PC-9 (cell line): ENCODE measurements around the gene FRMPD2. TPM values are rescaled to one million over a fixed set of nuclear protein-coding genes. Genes with fewer than 3 reads are reported as not detected.

Experiments
- BruUV-seq: library from RNA; stranded (reverse); fragments of 400-500 nt; replicated peaks from 2 replicates; lab custom pipeline; 2021; lab: Mats Ljungman, UMichigan
- CTCF ChIA-PET: fragments of 300-600 bp; sonication (Branson Sonifier 250); formaldehyde crosslinking; loops from one replicate; lab custom pipeline; 2022; ENCODE audit warnings: antibody characterized with exemption; lab: Charles Lee
- POLR2A ChIA-PET: fragments of 300-600 bp; sonication (Branson Sonifier 250); formaldehyde crosslinking; loops from one replicate; lab custom pipeline; 2022; ENCODE audit warnings: antibody characterized with exemption; ENCODE audit not compliant: unreplicated experiment; lab: Charles Lee
- DNase-seq, 2 experiments: peaks; one replicate each; pipeline versions ENCODE4 v3.0.0 to v3.0.0-alpha.2; 2015 to 2022; ENCODE audit warnings: mixed read lengths in 1 of 2
- H2AFZ ChIP-seq: fragments of 200-600 bp; sonication (generic); 2 replicates; pipeline ENCODE4 v1.8.1; 2017; ENCODE audit warnings: antibody characterized with exemption
- H3F3A ChIP-seq: fragments of 200-600 bp; sonication (generic); 2 replicates; pipeline ENCODE4 v1.8.1; 2017; ENCODE audit warnings: antibody characterized with exemption, mild to moderate bottlenecking, low read depth; ENCODE audit not compliant: insufficient read depth
- H3K27ac ChIP-seq: fragments of 200-600 bp; sonication (generic); 2 replicates; pipeline ENCODE4 v1.6.1; 2016; ENCODE audit warnings: mixed run types
- H3K27me3 ChIP-seq: fragments of 200-600 bp; sonication (generic); 2 replicates; pipeline ENCODE4 v1.6.1; 2016; ENCODE audit warnings: low read depth, mixed run types; ENCODE audit not compliant: insufficient read depth
- H3K36me3 ChIP-seq: fragments of 200-600 bp; sonication (generic); 2 replicates; pipeline ENCODE4 v1.6.1; 2016; ENCODE audit warnings: low read depth, mixed run types
- H3K4me1 ChIP-seq: fragments of 200-600 bp; sonication (generic); replicated peaks from 2 replicates; pipeline ENCODE4 v1.6.1; 2016; ENCODE audit warnings: mixed run types; ENCODE audit not compliant: insufficient read depth
- H3K4me2 ChIP-seq: fragments of 200-600 bp; sonication (generic); 2 replicates; pipeline ENCODE4 v1.6.1; 2017; ENCODE audit warnings: mixed run types
- H3K4me3 ChIP-seq: fragments of 200-600 bp; sonication (generic); 2 replicates; pipeline ENCODE4 v1.6.1; 2016; ENCODE audit warnings: mixed run types
- H3K79me2 ChIP-seq: fragments of 200-600 bp; sonication (generic); 2 replicates; pipeline ENCODE4 v1.6.1; 2017; ENCODE audit warnings: low read depth, mixed run types
- H3K9me2 ChIP-seq: fragments of 200-600 bp; sonication (generic); 2 replicates; pipeline ENCODE4 v1.8.1; 2017; ENCODE audit warnings: mild to moderate bottlenecking; ENCODE audit not compliant: insufficient read depth
- H3K9me3 ChIP-seq: fragments of 200-600 bp; sonication (generic); 2 replicates; pipeline ENCODE4 v1.8.1; 2016; ENCODE audit warnings: low read depth; ENCODE audit not compliant: insufficient read depth
- H4K20me1 ChIP-seq: fragments of 200-600 bp; sonication (generic); 2 replicates; pipeline ENCODE4 v1.8.1; 2017; ENCODE audit not compliant: insufficient read depth
- EZH2 ChIP-seq: fragments of 200-600 bp; sonication (generic); IDR thresholded peaks from 2 replicates; pipeline ENCODE4 v1.8.0; 2017; ENCODE audit warnings: antibody characterized with exemption, low read depth
- intact Hi-C: fragments of 100-400 bp; cut with micrococcal nuclease; formaldehyde crosslinking; loops from one replicate; pipeline ENCODE4 v1.10.0; 2022; ENCODE audit not compliant: unreplicated experiment
- total RNA-seq: library from RNA; stranded (reverse); gene quantifications from 2 replicates; pipeline ENCODE4 v1.2.3, GENCODE V29; 2021
- TF ChIP-seq, protein P1 (sequence below): fragments of 200-600 bp; sonication (generic); conservative IDR thresholded peaks from 2 replicates; pipeline ENCODE4 v1.6.1; 2017; ENCODE audit warnings: mixed run types, antibody characterized with exemption, mild to moderate bottlenecking, moderate library complexity

The FRMPD2 gene
- total RNA-seq, 1 experiment from 2014 or later: 2.4 TPM

DNA sequence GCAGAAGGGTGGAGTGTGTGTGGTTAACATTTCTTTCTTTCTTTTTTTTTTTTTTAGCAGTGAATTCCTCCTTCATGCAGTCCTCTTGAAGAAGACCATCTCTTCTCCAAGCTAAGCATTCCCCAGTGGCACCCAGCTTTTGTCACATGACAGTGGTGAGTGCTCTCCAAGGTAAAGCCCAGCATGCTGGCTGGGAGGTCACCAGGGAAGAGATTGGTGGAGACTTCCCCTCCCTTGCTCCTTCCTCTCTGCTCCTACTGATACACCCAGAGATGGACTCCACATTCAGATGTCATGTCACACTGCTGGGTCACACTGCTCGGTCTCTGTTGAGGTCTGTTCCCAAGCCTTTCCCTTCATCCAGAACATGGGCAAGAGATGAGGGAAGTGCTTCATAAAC is 55.3 kb downstream of the FRMPD2 start:
- Histone ChIP-seq H3F3A (no peaks in the 10 kb centered on the region), H3K4me2 (no peak overlapping the region), H3K9me2 (no peaks in the 10 kb centered on the region), H3K4me3 (no peak overlapping the region), H3K36me3 (no peaks in the 10 kb centered on the region), H3K27me3 (peaks cover 33% of the 10 kb centered on the region; the same call in 1 of the 2 replicates), H3K79me2 (no peaks in the 10 kb centered on the region), H2AFZ (no peak overlapping the region), H3K4me1 (no peaks in the 10 kb centered on the region), H3K9me3 (no peaks in the 10 kb centered on the region), H3K27ac (no peak overlapping the region), H4K20me1 (no peaks in the 10 kb centered on the region)
- no TSS peak for BruUV-seq
- no peak for DNase-seq
- intact Hi-C loops: loop anchor here (5.0 to 10.0 kb wide), 2 partner anchors 286 to 438 kb away; no protein-coding TSS in a partner anchor
- ChIA-PET CTCF (no interaction called here), POLR2A (no interaction called here)
- no peak for TF ChIP-seq EZH2
- TF ChIP-seq, protein P1, sequence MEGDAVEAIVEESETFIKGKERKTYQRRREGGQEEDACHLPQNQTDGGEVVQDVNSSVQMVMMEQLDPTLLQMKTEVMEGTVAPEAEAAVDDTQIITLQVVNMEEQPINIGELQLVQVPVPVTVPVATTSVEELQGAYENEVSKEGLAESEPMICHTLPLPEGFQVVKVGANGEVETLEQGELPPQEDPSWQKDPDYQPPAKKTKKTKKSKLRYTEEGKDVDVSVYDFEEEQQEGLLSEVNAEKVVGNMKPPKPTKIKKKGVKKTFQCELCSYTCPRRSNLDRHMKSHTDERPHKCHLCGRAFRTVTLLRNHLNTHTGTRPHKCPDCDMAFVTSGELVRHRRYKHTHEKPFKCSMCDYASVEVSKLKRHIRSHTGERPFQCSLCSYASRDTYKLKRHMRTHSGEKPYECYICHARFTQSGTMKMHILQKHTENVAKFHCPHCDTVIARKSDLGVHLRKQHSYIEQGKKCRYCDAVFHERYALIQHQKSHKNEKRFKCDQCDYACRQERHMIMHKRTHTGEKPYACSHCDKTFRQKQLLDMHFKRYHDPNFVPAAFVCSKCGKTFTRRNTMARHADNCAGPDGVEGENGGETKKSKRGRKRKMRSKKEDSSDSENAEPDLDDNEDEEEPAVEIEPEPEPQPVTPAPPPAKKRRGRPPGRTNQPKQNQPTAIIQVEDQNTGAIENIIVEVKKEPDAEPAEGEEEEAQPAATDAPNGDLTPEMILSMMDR: no peak

DNA sequence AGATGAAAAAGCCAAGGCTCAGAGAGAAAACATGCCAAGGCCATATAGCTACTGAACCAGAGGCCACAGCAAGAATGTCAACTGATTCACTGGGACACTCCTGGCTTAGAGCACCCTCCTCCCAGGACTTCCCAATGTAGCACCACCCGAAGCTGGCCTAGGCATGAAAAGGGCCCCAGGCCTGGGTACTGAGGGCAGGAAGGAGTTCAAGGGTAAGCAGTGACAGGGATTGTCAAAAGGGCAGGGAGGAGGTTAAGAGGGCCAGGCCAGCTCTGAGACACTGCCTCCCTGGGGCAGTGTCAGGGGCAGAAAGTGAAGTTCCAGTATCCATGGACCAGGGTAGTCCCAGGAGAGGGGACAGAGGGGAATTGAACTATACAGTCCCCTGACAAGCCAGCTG is 57.8 kb downstream of the FRMPD2 start:
- Histone ChIP-seq H2AFZ (no peak overlapping the region), H3K27ac (no peak overlapping the region), H3K79me2 (no peaks in the 10 kb centered on the region), H3K4me1 (no peaks in the 10 kb centered on the region), H3K4me3 (no peak overlapping the region), H3K36me3 (no peaks in the 10 kb centered on the region), H3K4me2 (no peak overlapping the region), H3K27me3 (peaks cover 34% of the 10 kb centered on the region; the same call in 1 of the 2 replicates), H4K20me1 (no peaks in the 10 kb centered on the region), H3F3A (no peaks in the 10 kb centered on the region), H3K9me3 (no peaks in the 10 kb centered on the region), H3K9me2 (no peaks in the 10 kb centered on the region)
- intact Hi-C loops: loop anchor here (5.0 to 10.0 kb wide), 2 partner anchors 288 to 441 kb away; no protein-coding TSS in a partner anchor
- DNase-seq: no peak
- TF ChIP-seq, protein P1: no peak
- no peak for TF ChIP-seq EZH2
- ChIA-PET POLR2A (no interaction called here), CTCF (no interaction called here)
- BruUV-seq: no TSS peak

DNA sequence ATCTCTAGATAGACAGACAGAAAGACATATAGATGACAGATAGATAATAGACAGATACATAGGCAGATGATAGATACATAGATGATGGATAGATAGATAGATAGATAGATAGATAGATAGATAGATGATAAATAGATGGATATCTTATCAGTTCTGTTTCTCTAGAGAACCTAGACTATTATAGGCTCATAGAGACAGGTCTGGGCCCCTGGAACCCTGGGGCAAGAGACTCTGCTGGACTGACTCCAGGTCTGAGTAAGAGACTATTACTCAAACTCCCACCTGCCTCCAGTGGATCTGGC is 58.3 kb downstream of the FRMPD2 start:
- no peak for DNase-seq
- Histone ChIP-seq H3K36me3 (no peaks in the 10 kb centered on the region), H3K27ac (no peak overlapping the region), H3K79me2 (no peaks in the 10 kb centered on the region), H3K9me3 (no peaks in the 10 kb centered on the region), H3K4me1 (no peaks in the 10 kb centered on the region), H3K27me3 (peaks cover 35% of the 10 kb centered on the region; the same call in 1 of the 2 replicates), H3F3A (no peaks in the 10 kb centered on the region), H2AFZ (no peak overlapping the region), H3K9me2 (no peaks in the 10 kb centered on the region), H3K4me2 (no peak overlapping the region), H4K20me1 (no peaks in the 10 kb centered on the region), H3K4me3 (no peak overlapping the region)
- TF ChIP-seq EZH2: no peak
- TF ChIP-seq, protein P1: no peak
- ChIA-PET POLR2A (no interaction called here), CTCF (no interaction called here)
- BruUV-seq: no TSS peak
- intact Hi-C loops: loop anchor here (5.0 to 10.0 kb wide), 2 partner anchors 289 to 441 kb away; no protein-coding TSS in a partner anchor
